NCI-H2029 treated with DMSO at 0.1 percent for 48 hours (cell line): Measurements from ENCODE around the gene EIF3C.
"Not testable (repeated sequence)": the region's sequence is repeated elsewhere in the genome, so short reads cannot be mapped to it uniquely, and the experiment has no call there.

Experiments
- DNase-seq: peaks from one replicate; lab custom pipeline; 2025; lab: John Stamatoyannopoulos, UW

The EIF3C gene

DNA sequence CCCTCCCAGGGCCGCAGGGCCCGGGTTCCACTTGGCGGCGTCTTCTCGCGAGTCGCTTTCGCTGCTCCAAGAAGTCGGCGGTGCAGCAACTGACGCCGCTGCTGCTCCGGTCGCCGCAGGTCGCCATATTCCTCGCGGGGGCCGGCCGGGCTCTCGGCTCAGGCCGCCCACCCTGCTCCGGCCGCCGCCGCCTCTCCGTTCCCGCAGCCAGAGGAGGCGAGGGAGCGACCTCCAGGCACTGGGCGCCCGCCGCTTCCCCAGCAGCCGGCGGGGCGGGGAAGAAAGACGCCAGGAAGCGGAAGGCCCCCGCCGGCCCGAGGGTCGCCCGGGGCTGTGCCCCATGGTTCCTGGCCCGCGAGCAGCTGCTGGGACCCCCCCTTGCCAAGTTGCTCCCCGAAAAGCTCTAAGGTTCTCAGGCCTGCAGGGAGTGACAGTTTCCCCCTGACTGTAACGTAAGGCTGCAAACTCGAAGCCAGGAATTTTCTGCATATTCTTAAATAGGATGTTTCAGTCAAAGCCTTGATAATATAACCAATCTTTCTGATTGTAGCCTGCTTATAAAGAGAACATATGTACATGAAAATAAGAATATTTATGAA is 39.3 kb downstream of the EIF3C start:
- not testable (repeated sequence) for DNase-seq

DNA sequence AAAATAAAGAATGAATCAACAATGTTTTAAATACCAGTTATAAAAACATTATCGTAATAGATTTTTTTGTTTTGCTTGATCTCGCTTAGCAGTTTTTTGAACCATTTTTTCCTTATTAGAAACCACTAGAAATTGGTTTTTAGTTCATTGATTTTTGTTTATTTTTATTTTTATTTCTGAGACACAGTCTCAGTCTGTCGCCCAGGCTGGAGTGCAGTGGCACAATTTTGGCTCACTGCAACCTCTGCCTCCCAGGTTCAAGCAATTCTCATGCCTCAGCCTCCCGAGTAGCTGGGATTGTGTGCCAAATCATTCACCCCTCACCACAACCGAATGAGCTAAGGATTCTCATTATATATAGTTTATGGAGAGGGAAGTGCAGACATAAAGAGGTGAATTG is 40.2 kb downstream of the EIF3C start, which contains the start of gene NPIPB9:
TSS of gene NPIPB9 (plus strand) at position 301 of the 400 bp plus-strand sequence.
- not testable (repeated sequence) for DNase-seq

DNA sequence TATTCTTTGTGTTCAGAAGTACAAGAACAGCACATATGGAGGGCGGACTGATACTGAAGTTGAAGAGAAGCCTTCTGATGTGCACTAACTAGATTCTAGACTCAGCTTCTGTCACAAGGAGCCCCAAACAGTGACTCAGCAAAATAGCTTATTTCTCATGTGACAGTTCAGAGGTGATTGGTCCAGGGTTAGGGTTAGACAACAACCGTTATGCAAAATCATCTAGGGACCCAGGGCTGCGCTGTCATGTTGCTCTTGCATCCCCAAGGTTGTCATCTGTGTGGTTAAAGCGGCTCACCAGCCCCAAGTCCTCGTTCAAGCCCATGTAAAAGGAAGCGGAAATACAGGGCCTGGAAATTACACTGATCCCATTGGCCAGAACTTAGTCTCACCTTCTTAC is 70.4 kb downstream of the EIF3C start:
- DNase-seq, result not testable (repeated sequence)

DNA sequence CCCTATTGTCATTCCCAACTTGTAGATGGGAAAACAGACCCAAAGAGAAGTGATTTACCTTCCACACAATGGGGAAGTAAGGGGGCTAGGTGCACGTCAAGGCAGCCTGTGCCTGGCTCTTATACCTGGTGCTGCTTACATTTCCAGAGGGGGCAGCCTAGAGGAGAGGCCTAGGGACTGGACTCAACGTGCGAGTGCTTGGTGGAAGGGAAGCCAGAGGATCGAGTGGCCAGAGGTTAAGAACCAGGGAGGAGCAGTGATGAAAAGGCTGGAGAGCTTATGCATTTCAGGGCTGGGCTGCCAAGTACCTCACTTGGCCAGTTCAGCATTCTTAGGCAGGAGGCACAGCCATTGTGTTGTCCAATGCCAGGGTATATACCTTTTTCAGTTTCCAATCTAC is 71.1 kb downstream of the EIF3C start:
- not testable (repeated sequence) for DNase-seq
